HG03175 (cell line): Measurements from ENCODE around the gene LYRM1.
"Not testable (repeated sequence)": the region's sequence is repeated elsewhere in the genome, so short reads cannot be mapped to it uniquely, and the experiment has no call there.

Experiments used
- ATAC-seq: cut with Tn5 transposase; IDR thresholded peaks from one replicate; pipeline ENCODE4 v1.9.1; 2021; ENCODE audit warnings: mild to moderate bottlenecking, moderate library complexity; ENCODE audit not compliant: unreplicated experiment

Gene LYRM1

GRCh38 chr16:20900299-20901067 lies at the start of gene LYRM1, which contains the start of gene DCUN1D3:
Gene LYRM1 (plus strand): TSS chr16:20900771. CDS start chr16:20915556, 14,785 bp downstream.
Gene DCUN1D3 (minus strand): TSS chr16:20900358. CDS start chr16:20862538, 37,820 bp downstream.
- ATAC-seq, result peak; percentile 69

GRCh38 chr16:20850981-20851380 lies 49.6 kb upstream of the LYRM1 start:
- no peak for ATAC-seq

- ATAC-seq, result no peak
These were observed 49.0 kb upstream of the LYRM1 start for GRCh38 chr16:20851601-20852000.

GRCh38 chr16:20853143-20853542 lies 47.4 kb upstream of the LYRM1 start:
- no peak for ATAC-seq

- no peak for ATAC-seq
These were observed 46.5 kb upstream of the LYRM1 start for GRCh38 chr16:20853981-20854620.

- ATAC-seq, result no peak
These were observed 45.6 kb upstream of the LYRM1 start for GRCh38 chr16:20854963-20855362.

GRCh38 chr16:20857281-20857680 lies 43.3 kb upstream of the LYRM1 start:
- ATAC-seq, result no peak

- ATAC-seq, result no peak
These were observed 41.3 kb upstream of the LYRM1 start for GRCh38 chr16:20859229-20859628.

- no peak for ATAC-seq
These were observed 40.9 kb upstream of the LYRM1 start for GRCh38 chr16:20859699-20860098.

GRCh38 chr16:20860361-20860760 lies 40.2 kb upstream of the LYRM1 start:
- no peak for ATAC-seq

GRCh38 chr16:20860995-20861394 lies 39.6 kb upstream of the LYRM1 start:
- not testable (repeated sequence) for ATAC-seq

GRCh38 chr16:20862162-20862960 lies 38.2 kb upstream of the LYRM1 start:
- no peak for ATAC-seq

GRCh38 chr16:20864376-20864775 lies 36.2 kb upstream of the LYRM1 start:
- ATAC-seq, result not testable (repeated sequence)

GRCh38 chr16:20865420-20866131 lies 35.0 kb upstream of the LYRM1 start:
- no peak for ATAC-seq

- ATAC-seq, result no peak
These were observed 34.3 kb upstream of the LYRM1 start for GRCh38 chr16:20866145-20866772.

GRCh38 chr16:20866801-20867200 lies 33.8 kb upstream of the LYRM1 start:
- ATAC-seq, result no peak

- ATAC-seq, result no peak
These were observed 33.0 kb upstream of the LYRM1 start for GRCh38 chr16:20867585-20867984.

- ATAC-seq, result no peak
These were observed 31.7 kb upstream of the LYRM1 start for GRCh38 chr16:20868890-20869289.

- ATAC-seq, result no peak
These were observed 30.3 kb upstream of the LYRM1 start for GRCh38 chr16:20870122-20870820.

GRCh38 chr16:20871258-20871657 lies 29.3 kb upstream of the LYRM1 start:
- no peak for ATAC-seq
